ENCODE data around the gene DCLK1. TPM values are rescaled to one million over a fixed set of nuclear protein-coding genes. Genes with fewer than 3 reads are reported as not detected.
"Not testable (repeated sequence)": the region's sequence is repeated elsewhere in the genome, so short reads cannot be mapped to it uniquely, and the experiment has no call there.

The DCLK1 gene
- total RNA-seq, 3 donors from 2014 or later: not detected

- H3K4me3 Mint-ChIP-seq: no peak overlapping the region
- H3K27me3 Mint-ChIP-seq (ENCODE audit: low read depth): no peaks in the 10 kb centered on the region
- no peak for DNase-seq
- no peak for ATAC-seq
- peaks cover 5% of the 10 kb centered on the region for H3K9me3 Mint-ChIP-seq
- H3K36me3 Mint-ChIP-seq (ENCODE audit: insufficient read depth): no peaks in the 10 kb centered on the region
- no peaks in the 10 kb centered on the region for H3K4me1 Mint-ChIP-seq (ENCODE audit: low read depth)
Measured at GRCh38 chr13:36088001-36088400, 43.2 kb downstream of the DCLK1 start.

- Mint-ChIP-seq H3K36me3 (ENCODE audit: insufficient read depth) (no peaks in the 10 kb centered on the region), H3K27me3 (ENCODE audit: low read depth) (no peaks in the 10 kb centered on the region), H3K9me3 (no peaks in the 10 kb centered on the region), H3K4me1 (ENCODE audit: low read depth) (no peaks in the 10 kb centered on the region), H3K4me3 (no peak overlapping the region)
- no peak for ATAC-seq
- no peak for DNase-seq
Measured at GRCh38 chr13:36086117-36086516, 45.1 kb downstream of the DCLK1 start.

- Mint-ChIP-seq H3K36me3 (ENCODE audit: insufficient read depth) (no peaks in the 10 kb centered on the region), H3K9me3 (no peaks in the 10 kb centered on the region), H3K27me3 (ENCODE audit: low read depth) (no peaks in the 10 kb centered on the region), H3K4me1 (ENCODE audit: low read depth) (no peaks in the 10 kb centered on the region), H3K4me3 (no peak overlapping the region)
- ATAC-seq: no peak
- no peak for DNase-seq
Measured at GRCh38 chr13:36084131-36084530, 47.1 kb downstream of the DCLK1 start.

- Mint-ChIP-seq H3K27me3 (ENCODE audit: low read depth) (no peaks in the 10 kb centered on the region), H3K36me3 (ENCODE audit: insufficient read depth) (no peaks in the 10 kb centered on the region), H3K4me1 (ENCODE audit: low read depth) (no peaks in the 10 kb centered on the region), H3K4me3 (no peak overlapping the region), H3K9me3 (no peaks in the 10 kb centered on the region)
- ATAC-seq (no peak), DNase-seq (no peak)
Measured at GRCh38 chr13:36082806-36083205, 48.4 kb downstream of the DCLK1 start.

GRCh38 chr13:36082396-36082795, 48.8 kb downstream of the DCLK1 start:
- Mint-ChIP-seq H3K4me1 (ENCODE audit: low read depth) (no peaks in the 10 kb centered on the region), H3K9me3 (no peaks in the 10 kb centered on the region), H3K27me3 (ENCODE audit: low read depth) (no peaks in the 10 kb centered on the region), H3K4me3 (no peak overlapping the region), H3K36me3 (ENCODE audit: insufficient read depth) (no peaks in the 10 kb centered on the region)
- ATAC-seq (no peak), DNase-seq (no peak)

- Mint-ChIP-seq H3K9me3 (no peaks in the 10 kb centered on the region), H3K27me3 (ENCODE audit: low read depth) (no peaks in the 10 kb centered on the region), H3K36me3 (ENCODE audit: insufficient read depth) (no peaks in the 10 kb centered on the region), H3K4me1 (ENCODE audit: low read depth) (no peaks in the 10 kb centered on the region), H3K4me3 (no peak overlapping the region)
- DNase-seq (no peak), ATAC-seq (no peak)
Measured at GRCh38 chr13:36076211-36076610, 55.0 kb downstream of the DCLK1 start.

GRCh38 chr13:36074659-36075058, 56.5 kb downstream of the DCLK1 start:
- Mint-ChIP-seq H3K36me3 (ENCODE audit: insufficient read depth) (no peaks in the 10 kb centered on the region), H3K27me3 (ENCODE audit: low read depth) (no peaks in the 10 kb centered on the region), H3K4me3 (no peak overlapping the region), H3K4me1 (ENCODE audit: low read depth) (no peaks in the 10 kb centered on the region), H3K9me3 (no peaks in the 10 kb centered on the region)
- ATAC-seq: no peak
- no peak for DNase-seq

GRCh38 chr13:36072152-36072935, 58.8 kb downstream of the DCLK1 start:
- DNase-seq: no peak
- H3K4me1 Mint-ChIP-seq (ENCODE audit: low read depth): no peaks in the 10 kb centered on the region
- no peaks in the 10 kb centered on the region for H3K27me3 Mint-ChIP-seq (ENCODE audit: low read depth)
- no peak for ATAC-seq
- H3K4me3 Mint-ChIP-seq: no peak overlapping the region
- no peaks in the 10 kb centered on the region for H3K9me3 Mint-ChIP-seq
- no peaks in the 10 kb centered on the region for H3K36me3 Mint-ChIP-seq (ENCODE audit: insufficient read depth)

- H3K4me3 Mint-ChIP-seq; H3K9me3 Mint-ChIP-seq; H3K27me3 Mint-ChIP-seq (ENCODE audit: low read depth); ATAC-seq; H3K4me1 Mint-ChIP-seq (ENCODE audit: low read depth); DNase-seq; H3K36me3 Mint-ChIP-seq (ENCODE audit: insufficient read depth): not testable (repeated sequence)
Measured at GRCh38 chr13:36070504-36071192, 60.5 kb downstream of the DCLK1 start.

- DNase-seq: no peak
- Mint-ChIP-seq H3K9me3 (peaks cover 5% of the 10 kb centered on the region), H3K27me3 (ENCODE audit: low read depth) (no peaks in the 10 kb centered on the region), H3K36me3 (ENCODE audit: insufficient read depth) (no peaks in the 10 kb centered on the region), H3K4me1 (ENCODE audit: low read depth) (no peaks in the 10 kb centered on the region), H3K4me3 (no peak overlapping the region)
- no peak for ATAC-seq
Measured at GRCh38 chr13:36069881-36070366, 61.3 kb downstream of the DCLK1 start.

GRCh38 chr13:36068991-36069390, 62.2 kb downstream of the DCLK1 start:
- ATAC-seq (no peak), DNase-seq (no peak)
- no peaks in the 10 kb centered on the region for H3K4me1 Mint-ChIP-seq (ENCODE audit: low read depth)
- H3K36me3 Mint-ChIP-seq (ENCODE audit: insufficient read depth): no peaks in the 10 kb centered on the region
- H3K4me3 Mint-ChIP-seq: no peak overlapping the region
- H3K9me3 Mint-ChIP-seq: peaks cover 5% of the 10 kb centered on the region
- no peaks in the 10 kb centered on the region for H3K27me3 Mint-ChIP-seq (ENCODE audit: low read depth)

- DNase-seq: no peak
- H3K9me3 Mint-ChIP-seq: peaks cover 5% of the 10 kb centered on the region
Measured at GRCh38 chr13:36068566-36068965, 62.6 kb downstream of the DCLK1 start.

GRCh38 chr13:36067746-36068381, 63.3 kb downstream of the DCLK1 start:
- DNase-seq (no peak), ATAC-seq (no peak)
- Mint-ChIP-seq H3K4me1 (ENCODE audit: low read depth) (no peaks in the 10 kb centered on the region), H3K9me3 (peaks cover 5% of the 10 kb centered on the region), H3K36me3 (ENCODE audit: insufficient read depth) (no peaks in the 10 kb centered on the region), H3K27me3 (ENCODE audit: low read depth) (no peaks in the 10 kb centered on the region), H3K4me3 (no peak overlapping the region)

More at GRCh38 chr13:36068566-36068965, 62.6 kb downstream of the DCLK1 start:
- Mint-ChIP-seq H3K4me1 (ENCODE audit: low read depth) (no peaks in the 10 kb centered on the region), H3K27me3 (ENCODE audit: low read depth) (no peaks in the 10 kb centered on the region), H3K4me3 (no peak overlapping the region), H3K36me3 (ENCODE audit: insufficient read depth) (no peaks in the 10 kb centered on the region)
- no peak for ATAC-seq

- Mint-ChIP-seq H3K9me3 (peaks cover 9% of the 10 kb centered on the region), H3K4me1 (ENCODE audit: low read depth) (no peaks in the 10 kb centered on the region), H3K4me3 (no peak overlapping the region), H3K27me3 (ENCODE audit: low read depth) (no peaks in the 10 kb centered on the region), H3K36me3 (ENCODE audit: insufficient read depth) (no peaks in the 10 kb centered on the region)
- no peak for DNase-seq
- no peak for ATAC-seq
Measured at GRCh38 chr13:36062249-36062648, 68.9 kb downstream of the DCLK1 start.

All from activated T-cell treated with anti-CD3 and anti-CD28 coated beads, Interleukin-2, amount 50 U/mL, for 4 hours (primary cell).